Activated CD4-positive, alpha-beta T cell treated with anti-CD3 and anti-CD28 coated beads, Interleukin-2, amount 50 U/mL, for 16 hours (primary cell): ENCODE measurements around the gene SPDYE3.
"Not testable (repeated sequence)": the region's sequence is repeated elsewhere in the genome, so short reads cannot be mapped to it uniquely, and the experiment has no call there.

Experiments used
- DNase-seq: peaks from one replicate; pipeline ENCODE4 v3.0.0-alpha.2; 2020

Gene SPDYE3, protein sequence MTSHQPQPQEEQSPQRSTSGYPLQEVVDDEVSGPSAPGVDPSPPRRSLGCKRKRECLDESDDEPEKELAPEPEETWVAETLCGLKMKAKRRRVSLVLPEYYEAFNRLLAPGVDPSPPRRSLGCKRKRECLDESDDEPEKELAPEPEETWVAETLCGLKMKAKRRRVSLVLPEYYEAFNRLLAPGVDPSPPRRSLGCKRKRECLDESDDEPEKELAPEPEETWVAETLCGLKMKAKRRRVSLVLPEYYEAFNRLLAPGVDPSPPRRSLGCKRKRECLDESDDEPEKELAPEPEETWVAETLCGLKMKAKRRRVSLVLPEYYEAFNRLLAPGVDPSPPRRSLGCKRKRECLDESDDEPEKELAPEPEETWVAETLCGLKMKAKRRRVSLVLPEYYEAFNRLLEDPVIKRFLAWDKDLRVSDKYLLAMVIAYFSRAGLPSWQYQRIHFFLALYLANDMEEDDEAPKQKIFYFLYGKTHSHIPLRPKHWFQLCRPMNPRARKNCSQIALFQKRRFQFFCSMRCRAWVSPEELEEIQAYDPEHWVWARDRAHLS

DNA sequence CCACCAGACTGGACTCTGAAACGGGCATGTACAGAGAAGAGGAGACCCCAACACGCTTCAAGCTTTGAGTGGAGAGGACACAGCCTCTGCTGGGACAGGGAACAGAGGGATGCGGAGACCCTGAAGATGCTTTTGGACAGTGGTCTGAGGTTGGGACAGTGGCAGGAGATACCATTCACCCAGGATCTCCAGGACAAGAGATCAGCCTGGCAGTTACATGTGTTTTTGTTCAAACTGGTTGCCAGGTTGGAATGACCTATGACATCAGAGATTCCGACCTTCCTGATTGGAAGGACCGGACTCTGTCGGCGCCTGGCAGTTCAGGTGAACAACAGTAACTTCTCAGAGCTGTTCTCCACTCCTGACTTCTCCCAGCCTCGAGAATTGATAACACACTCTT is at the start of gene SPDYE3:
Gene SPDYE3 (plus strand): TSS at position 301 of the 400 bp plus-strand sequence. CDS start 184 bp downstream, outside the sequence.
- not testable (repeated sequence) for DNase-seq

DNA sequence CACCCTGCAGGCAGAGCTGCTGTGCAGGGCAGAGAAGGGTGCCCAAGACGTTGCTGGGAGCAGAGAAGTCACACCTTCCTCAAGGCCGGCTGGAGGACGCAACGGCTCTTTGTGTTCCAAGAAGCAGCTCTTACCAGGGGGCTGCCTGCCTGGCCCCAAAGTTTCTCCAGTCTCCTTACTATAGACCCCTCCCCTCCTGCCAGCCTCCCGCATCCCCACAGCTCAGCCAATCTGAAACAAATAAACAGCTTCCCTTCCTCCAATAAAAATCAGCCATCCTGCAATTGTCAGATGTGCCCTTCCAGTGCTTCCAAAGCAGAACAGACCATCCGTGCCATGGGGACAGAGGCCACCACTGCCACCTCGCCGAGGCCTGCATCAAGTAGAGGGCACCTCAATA is 47.5 kb upstream of the SPDYE3 start:
- not testable (repeated sequence) for DNase-seq

DNA sequence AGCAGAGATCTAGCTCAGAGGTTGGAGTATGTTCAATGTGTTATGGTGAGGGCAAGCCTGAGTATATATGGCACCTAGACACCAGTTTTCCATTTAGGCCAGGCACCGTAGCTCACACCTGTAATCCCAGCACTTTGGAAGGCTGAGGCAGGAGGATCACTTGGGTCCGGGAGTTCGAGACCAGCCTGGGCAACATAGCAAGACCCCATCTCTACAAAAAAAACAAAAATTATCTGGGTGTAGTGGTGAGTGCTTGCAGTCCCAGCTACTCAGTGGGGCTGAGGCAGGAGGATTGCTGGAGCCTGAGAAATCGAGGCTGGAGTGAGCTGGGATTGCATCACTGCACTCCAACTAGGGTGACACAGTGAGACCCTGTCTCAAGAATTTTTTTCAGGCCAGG is 44.6 kb upstream of the SPDYE3 start:
- DNase-seq: not testable (repeated sequence)

DNA sequence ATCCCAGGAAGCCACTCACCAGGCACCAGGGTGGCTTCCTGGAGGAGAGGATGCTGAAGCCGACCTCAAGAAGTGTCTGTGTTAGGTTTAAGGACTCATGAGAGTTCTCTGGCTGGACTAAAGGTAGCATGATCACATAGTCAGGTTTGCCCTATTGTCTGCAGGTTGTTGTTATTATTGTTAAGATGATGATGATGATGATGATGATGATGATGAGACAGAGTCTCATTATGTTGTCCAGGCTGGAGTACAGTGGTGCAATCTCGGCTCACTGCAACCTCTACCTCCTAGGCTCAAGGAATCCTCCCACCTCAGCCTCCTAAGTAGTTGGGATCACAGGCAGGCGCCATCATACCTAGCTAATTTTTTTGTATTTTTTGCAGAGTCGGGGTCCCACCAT is 43.3 kb upstream of the SPDYE3 start:
- DNase-seq: not testable (repeated sequence)

DNA sequence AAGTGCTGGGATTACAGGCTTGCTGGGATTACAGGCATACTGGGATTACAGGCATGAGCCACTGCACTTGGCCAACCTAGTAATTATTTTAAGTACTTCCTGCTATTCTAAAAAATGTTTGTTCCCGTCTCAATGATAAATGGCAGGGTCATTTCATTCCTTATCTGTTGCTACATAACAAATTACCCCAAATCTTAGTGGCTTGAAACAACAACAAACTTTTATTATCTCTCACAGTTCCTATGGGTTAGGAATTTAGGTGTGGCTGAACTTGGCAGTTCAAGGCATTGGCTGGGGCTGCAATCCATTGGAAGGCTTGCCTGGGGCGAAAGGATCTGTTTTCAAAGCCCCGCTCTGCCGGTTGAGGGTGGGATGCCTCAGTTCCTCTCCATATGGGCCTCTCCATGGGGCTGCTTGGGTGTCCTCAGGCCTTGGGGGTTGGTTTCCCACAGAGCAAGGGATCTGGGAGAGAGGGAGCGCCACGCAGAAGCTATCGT is 42.8 kb upstream of the SPDYE3 start:
- not testable (repeated sequence) for DNase-seq

DNA sequence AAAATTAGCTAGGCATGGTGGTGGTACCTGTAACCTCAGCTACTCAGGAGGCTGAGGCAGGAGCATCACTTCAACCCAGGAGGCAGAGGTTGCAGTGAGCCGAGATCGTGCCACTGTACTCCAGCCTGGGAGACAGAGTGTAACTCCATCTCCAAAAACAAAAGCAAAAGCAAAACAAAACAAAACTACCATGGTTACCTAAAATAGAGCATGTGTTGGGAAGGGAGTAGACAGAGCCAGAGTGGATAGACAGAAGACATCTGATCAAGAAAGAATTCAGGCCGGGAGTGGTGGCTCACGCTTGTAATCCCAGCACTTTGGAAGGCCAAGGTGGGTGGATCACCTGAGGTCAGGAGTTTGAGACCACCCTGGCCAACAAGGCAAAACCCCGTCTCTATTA is 41.7 kb upstream of the SPDYE3 start:
- DNase-seq: not testable (repeated sequence)

DNA sequence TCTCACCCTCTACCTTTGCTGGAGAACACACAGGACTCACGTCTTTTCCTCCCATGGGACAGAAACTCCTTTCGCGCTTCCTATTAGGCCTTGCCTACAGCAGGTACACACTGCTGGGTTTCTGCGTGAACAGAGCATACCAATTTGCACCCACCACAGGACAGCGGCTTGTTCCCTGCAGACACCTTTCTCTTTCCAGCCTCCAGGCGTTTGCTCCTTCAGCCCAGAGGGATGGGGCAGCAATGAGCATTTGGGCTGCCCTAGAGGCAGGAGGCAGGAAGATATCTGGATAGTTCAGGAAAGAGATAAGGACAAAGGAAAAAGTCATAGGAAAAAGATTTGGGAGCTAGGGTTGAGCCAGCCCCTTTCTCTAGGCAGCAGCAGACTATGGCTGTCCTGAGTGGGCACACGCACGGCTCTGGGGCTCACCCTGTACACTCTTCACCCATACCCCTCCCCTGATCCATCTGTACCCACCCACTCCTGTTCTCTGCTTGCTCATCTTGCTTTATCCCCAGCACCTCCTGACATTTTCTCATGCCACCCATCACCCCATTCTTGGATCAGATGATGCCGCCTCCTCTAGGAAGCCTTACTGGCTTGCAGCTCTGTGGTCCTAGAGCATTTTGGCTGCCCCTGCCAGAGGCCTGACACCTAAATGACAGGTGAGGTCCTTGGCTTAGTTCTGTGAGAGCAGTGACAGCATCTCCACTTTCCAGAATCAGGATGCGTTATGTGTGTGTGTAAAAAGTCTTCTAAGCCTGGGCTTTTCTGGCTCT is 40.7 kb upstream of the SPDYE3 start:
- DNase-seq: no peak

DNA sequence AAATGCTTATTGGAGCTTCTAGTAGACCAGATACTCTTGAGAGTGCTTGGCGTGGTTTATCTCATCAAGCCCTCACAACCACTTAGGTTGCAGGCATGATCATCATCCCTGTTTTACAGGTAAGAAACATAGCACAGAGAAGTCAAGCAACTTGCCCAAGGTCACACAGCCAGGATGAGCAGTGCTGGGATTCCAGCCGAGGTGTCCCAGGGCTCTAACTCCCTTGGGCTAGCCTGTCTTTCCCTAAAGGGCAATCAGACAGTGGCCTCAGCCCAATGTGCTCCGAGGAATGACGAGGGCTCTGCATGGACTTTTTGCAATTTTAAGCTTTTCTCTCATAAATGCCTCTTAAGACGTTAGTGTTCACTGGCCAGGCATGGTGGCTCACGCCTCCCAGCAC is 39.9 kb upstream of the SPDYE3 start:
- no peak for DNase-seq

DNA sequence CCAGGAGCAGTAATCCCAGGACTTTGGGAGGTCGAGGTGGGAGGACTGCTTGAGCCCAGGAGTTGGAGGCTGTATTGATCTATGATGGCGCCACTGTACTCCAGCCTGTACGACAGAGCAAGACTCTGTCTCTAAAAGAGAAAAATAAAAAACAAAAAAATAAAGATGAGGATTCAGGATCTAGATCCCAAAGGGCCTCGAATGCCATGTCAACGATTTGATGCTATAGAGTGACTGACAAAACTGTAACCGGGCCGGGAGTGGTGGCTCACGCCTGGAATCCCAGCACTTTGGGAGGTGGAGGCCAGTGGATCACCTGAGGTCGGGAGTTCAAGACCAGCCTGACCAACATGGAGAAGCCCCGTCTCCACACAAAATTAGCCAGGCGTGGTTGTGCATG is 38.6 kb upstream of the SPDYE3 start:
- DNase-seq: not testable (repeated sequence)

DNA sequence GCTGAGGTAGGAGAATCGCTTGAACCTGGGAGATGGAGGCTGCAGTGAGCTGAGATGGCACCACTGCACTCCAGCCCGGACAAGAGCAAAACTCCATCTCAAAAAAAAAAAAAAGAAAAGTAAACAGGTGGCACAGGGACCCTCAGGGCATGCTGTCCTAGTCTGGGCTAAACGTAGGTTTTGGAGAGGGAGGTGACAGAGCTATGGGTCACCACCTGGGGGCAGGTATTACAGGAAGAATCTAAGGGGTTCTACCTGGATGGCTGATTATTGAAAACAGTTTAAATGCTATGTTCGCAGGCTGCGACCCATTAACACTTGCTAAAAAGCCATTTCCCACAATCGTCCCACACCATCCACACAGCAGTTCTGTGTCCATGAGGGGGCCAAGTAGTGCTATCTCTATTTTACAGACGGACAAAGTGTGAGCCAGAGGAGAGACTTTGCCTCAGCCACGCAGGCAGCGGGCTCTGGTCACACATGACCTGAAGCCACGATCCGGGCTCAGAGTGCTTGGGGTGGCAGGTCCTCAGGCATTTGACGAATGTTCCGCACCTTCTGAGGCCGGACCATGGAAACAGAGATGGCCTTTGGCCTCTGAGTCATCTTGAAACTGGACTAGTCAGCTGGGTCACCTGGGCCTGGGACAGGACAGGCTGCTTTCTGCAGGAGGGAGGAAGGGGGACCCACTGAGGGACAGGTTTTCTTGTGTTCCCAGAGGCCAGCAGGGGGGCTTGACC is 38.0 kb upstream of the SPDYE3 start:
- DNase-seq: not testable (repeated sequence)

DNA sequence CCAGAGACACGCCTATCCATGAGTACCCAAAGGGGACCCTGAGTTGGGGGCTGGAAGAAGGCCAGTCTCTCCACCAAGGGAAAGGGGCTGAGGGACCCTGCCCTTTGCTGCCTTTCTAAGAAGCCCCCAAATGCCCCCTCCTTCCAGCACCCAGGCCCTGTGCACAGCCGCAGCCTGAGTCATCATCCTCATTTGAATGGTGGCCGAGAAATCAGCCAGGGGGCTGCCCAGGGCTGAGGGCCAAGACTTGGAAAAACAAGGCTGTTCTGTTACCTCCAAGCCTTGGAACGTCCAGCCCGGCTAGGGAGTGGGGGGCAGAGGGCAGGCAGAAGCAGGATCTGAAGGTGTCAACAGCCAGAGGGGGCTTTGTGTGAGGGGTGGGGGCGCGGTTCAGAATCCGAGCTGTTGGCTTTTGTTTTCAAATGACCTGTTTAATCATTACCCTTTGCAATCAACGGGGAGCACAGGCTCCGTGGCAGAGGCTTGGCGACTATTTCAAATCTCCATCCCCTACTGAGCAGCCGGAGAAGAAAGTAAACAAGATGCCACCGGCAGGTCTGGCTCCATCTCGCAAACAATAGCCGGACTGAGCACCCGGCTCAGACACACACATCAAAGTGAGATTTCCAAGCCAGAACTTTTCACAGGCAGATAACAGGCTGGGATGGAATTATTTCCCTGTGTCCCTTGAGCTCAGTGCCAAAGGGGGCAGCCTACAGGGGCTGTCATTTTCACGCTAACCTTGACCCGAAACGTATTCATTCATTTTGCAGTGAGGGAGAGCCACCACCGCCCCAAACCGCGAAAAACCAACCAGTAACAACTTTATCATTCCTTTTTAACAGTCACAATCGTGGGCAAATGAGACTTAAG is 37.2 kb upstream of the SPDYE3 start:
- DNase-seq: not testable (repeated sequence)

DNA sequence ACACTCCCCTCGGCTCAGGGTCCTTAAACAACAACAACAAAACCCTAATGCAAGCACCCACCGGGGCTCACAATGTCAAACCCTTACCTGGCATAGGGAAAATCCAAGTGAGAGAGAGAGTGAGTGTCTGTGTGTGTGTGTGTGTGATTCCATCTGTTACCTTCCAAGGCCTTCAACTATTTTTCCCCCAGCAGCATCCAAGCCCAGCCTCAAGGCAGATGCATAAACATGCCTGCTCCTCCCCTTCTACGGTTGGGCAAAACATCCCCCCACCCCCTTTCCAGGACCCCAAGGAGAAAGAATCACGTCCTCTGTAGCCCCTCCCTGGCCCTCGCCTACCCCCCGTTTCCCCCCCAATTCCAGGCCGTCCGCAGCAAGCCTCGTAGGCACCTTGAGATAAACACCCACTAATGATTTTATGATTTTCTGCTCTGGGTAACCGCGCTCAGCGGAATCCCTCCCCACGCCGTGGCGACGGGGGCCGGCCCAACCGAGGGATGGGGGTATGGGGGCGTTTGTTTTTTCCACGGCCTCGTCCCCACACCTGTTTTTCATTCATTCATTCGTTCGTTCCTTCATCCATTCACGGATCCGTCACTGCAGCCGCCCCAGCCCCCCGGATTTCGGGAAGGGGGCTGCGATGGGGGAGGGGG is 36.4 kb upstream of the SPDYE3 start:
- DNase-seq: not testable (repeated sequence)

DNA sequence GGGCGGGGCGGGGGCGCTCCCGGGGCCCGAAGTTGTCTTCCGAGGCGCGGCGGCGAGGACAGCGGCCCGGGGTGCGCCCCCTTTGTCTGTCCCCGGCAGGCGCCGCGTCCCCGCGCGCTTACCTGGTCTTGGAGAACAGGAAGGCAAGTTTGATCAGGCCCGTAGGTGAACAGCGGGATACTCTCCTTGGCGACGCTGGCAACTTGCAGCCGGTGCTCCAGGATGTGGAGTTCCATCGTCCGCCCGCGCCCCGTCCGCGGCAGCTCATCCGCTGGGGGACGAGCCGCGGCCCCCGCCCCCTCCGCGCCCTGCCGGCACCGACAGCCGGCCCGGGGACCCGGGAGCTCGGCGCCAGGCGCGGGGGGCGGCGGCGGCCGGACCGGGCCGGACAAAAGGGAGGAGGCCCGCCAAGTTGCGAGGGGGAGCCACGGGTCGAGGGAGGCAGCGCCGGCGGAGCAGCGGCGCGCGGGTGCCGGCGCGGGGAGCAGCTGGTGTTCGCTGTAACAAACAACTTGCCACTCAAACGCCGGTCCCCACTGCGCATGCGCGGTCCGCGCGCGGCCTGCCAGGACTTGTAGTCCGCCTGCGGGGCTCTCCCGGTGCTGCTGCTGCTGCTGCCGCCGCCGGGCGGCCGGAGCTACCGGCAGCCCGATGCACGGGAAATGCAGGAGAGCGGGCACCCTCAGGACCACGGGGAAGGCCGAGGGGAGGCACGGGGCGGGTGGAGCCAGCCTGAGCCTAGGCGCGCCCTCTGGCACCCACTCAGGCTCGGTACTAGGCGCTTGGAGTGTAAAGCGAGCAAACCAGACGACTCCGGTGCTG is 35.6 kb upstream of the SPDYE3 start:
- DNase-seq: peak; percentile 98

DNA sequence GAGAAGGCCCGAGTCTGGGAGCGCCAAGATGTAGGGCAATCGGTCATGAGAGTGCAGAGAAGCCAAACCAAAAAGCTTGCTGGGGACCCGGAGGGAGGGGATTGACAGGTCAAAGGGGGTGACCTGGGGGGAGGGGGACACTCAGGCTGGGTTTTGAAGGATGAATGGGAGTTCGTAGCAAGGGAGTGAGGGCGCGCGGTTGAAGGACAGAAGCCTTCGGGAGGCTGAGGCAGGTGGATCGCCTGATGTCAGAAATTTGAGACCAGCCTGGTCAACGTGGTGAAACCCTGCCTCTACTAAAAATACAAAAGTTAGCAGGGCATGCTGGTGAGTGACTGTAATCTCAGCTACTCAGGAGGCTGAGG is 35.0 kb upstream of the SPDYE3 start:
- not testable (repeated sequence) for DNase-seq

DNA sequence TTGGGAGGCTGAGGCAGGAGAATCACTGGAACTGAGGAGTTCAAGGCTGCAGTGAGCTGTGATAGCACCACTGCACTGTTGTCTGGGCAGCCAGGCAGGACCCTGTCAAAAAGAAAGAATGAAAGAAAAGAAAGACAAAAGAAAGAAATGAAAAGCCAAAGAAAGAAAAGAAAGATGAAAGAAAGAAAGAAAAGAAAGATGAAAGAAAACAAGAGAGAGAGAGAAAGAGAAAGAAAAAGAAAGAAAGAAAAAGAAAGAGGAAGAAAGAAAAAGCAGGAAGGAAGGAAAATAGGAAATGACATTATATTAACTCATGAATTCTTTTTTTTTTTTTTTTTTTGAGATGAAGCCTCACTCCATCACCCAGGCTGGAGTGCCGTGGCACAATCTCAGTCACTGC is 32.4 kb upstream of the SPDYE3 start:
- no peak for DNase-seq

DNA sequence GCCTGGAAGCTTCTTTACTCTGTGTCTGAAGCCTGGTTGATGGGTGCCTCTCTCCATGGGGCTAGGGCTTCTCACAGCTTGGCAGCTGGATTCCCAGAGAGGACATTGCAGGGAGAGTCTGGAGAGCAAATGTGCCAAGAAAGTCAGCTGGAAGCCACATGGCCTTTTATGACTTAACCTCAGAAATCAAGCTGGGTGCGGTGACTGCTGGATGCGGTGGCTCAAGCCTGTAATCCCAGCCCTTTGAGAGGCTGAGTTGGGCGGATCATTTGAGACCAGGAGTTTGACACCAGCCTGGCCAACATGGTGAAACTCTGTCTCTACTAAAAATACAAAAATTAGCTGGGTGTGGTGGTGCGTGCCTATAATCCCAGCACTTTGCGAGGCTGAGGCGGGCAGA is 31.4 kb upstream of the SPDYE3 start:
- not testable (repeated sequence) for DNase-seq

DNA sequence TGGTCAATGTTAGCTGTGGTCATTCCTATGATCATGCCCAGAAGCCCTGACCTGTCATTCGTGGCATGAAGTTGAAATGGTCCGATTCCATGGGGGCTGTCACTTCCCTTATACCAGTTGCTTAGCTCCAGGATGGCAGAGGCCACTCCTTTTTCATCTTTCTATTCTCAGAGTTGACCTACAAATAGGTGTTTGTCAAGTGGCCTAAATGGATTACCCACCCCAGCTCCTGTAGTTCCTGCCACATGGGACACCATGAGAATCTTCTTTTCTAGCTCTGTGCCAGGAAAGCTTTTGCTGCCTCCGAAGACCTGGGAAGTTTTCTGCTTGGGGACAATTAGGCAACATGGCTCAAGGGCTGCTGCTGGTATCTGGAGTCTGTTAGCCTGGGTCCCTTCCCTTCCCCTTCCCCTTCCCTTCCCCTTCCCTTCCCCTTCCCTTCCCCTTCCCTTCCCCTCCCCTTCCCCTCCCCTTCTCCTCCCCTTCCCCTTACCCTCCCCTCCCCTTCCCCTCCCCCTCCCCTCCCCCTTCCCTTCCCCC is 25.4 kb upstream of the SPDYE3 start:
- not testable (repeated sequence) for DNase-seq

DNA sequence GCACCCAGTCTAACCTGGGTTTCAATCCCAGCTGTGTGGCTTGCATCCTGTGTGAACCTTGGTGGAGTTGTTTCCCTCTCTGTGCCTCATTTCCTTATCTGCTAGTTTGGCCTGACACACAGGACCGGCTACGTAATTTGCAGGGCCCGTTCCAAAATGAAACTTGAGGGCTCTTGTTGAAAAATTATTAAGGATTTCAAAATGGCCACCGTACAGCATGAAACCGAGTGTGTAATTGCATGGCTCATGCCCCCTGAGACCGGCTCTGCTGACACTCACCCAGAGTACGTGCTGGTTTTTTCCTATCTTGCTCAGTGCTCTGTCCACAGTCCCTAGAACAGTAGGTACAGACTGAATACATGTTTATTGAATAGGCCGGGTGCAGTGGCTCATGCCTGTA is 24.4 kb upstream of the SPDYE3 start:
- DNase-seq: not testable (repeated sequence)

DNA sequence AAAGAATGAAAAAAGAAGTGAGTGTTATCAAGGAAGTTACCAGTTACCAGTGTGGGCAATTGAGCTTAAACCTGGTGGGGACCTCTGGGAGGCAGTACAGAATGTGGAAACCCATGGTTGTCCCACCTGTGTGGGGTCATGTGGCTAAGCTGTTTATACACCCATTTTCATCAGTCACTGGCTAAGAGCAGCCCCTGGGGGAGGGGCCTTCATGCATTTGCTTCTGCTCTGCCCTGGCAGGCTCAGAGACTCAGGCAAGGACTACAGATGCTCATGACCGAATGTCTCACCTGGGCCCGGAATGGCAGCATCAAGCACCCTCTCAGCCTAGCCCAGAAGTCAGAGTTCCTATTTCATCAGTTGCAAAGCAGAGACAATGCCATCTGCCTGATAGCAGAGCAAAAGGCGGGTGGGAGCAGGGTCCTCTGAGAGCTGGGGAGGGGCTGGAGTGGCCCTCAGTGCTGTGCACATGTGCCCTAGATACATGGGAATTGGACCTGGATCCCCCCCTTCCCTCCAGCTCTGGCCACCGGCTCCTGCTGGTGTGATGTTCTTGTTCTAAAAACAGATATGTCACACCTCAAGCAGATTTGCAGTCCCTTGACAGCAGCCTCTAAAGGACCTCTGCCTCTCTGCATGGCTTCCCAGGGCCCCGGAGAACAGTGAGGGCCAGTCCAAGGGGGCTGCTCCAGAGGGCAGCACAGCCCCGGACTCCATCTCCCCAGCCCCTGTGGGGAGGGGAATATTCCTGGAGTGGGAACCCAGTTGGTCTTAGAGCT is 20.1 kb upstream of the SPDYE3 start:
- not testable (repeated sequence) for DNase-seq
